WI38 (cell line): ENCODE data around the gene RAB40B.

Source experiments
- H3K4me3 ChIP-seq: 2 replicates; pipeline ENCODE4 v1.5.1; 2011; ENCODE audit warnings: low read depth, mild to moderate bottlenecking, control low read depth, low read length
- TF ChIP-seq, protein P1 (sequence below): IDR thresholded peaks from 2 replicates; pipeline ENCODE4 v1.5.1; 2012; ENCODE audit warnings: low read depth, mild to moderate bottlenecking, control low read depth, low read length

Gene RAB40B

DNA sequence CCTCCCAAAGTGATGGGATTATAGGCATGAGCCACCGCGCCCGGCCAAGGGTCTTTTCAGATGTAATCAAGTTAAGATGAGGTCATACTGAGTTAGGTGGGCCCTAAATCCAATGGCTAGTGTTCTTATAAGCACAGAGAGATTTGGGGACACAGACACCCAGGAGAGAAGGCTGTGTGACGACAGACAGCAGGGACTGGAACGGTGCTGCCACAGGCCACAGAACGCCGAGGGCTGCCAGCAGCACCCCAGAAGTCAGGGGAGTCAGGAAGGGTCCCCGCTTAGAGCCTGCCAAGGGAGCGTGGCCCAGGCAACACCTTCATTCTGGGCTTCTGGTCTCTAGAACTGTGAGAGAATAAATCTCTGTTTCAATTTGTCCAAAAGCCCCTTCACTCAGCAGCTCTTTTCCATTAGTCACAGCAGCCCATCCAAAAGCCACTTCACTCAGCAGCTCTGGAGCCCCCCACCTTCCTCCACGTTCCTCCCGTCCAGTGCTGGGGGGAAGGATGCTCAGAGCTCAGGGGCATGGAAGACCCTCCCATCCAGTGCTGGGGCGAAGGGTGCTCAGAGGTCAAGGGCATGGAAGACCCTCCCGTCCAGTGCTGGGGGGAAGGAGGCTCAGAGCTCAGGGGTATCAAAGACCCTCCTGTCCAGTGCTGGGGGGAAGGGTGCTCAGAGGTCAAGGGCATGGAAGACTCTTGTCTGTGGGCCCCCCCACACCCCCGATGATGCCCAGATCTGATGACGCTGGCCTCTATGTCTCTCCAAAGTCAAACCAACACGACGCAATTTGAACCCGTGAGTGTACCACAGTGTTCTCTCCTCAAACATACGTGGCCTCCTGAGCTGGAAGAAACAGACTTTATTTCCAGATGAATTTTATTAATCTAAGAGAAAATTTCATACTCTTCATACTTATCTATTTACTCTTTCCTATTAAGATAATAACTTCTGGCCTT lies 11.9 kb downstream of the RAB40B start:
- no peak overlapping the region for H3K4me3 ChIP-seq
- TF ChIP-seq, protein P1, sequence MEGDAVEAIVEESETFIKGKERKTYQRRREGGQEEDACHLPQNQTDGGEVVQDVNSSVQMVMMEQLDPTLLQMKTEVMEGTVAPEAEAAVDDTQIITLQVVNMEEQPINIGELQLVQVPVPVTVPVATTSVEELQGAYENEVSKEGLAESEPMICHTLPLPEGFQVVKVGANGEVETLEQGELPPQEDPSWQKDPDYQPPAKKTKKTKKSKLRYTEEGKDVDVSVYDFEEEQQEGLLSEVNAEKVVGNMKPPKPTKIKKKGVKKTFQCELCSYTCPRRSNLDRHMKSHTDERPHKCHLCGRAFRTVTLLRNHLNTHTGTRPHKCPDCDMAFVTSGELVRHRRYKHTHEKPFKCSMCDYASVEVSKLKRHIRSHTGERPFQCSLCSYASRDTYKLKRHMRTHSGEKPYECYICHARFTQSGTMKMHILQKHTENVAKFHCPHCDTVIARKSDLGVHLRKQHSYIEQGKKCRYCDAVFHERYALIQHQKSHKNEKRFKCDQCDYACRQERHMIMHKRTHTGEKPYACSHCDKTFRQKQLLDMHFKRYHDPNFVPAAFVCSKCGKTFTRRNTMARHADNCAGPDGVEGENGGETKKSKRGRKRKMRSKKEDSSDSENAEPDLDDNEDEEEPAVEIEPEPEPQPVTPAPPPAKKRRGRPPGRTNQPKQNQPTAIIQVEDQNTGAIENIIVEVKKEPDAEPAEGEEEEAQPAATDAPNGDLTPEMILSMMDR = no peak

GRCh38 chr17:82685291-82685690 lies 13.2 kb downstream of the RAB40B start:
- H3K4me3 ChIP-seq = no peak overlapping the region
- TF ChIP-seq, protein P1 = no peak

- H3K4me3 ChIP-seq = no peak overlapping the region
- TF ChIP-seq, protein P1 = no peak
These were observed 14.2 kb downstream of the RAB40B start for GRCh38 chr17:82684228-82684841.

DNA sequence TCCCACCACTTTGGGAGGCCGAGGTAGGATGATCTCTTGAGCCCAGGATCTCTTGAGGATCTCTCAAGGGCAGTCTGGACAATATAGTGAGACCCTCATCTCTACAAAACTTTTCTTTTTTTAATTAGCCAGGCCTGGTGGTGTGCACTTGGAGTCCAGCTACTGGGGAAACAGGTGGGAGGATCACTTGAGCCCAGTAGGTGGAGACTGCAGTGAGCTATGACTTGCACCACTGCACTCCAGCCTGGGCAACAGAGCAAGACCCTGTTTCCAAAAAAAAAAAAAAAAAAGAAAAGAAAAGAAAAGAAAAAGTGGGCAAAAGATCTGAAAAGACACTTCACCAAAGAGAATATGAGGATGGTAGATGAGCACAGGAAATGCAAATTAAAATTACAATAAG lies 15.0 kb downstream of the RAB40B start:
- TF ChIP-seq, protein P1 = no peak
- no peak overlapping the region for H3K4me3 ChIP-seq

DNA sequence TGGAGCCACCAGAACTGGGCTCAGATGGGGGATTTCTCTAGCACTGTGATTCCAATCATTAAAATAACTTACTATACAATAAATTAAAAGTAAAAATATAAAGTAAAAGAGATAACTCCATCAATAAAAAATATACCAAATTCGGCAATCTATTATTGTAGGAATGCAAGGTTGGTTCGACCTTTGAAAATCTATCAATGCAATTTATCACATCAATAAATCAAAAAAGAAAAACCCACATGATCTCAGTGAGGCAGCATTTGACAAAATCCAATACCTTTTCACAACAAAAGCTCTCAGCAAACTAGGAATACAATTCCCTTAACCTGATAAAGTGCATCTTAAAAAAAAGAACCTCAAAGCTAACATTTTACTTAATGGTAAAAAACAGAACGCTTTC lies 17.0 kb downstream of the RAB40B start:
- TF ChIP-seq, protein P1 = no peak
- H3K4me3 ChIP-seq = no peak overlapping the region

DNA sequence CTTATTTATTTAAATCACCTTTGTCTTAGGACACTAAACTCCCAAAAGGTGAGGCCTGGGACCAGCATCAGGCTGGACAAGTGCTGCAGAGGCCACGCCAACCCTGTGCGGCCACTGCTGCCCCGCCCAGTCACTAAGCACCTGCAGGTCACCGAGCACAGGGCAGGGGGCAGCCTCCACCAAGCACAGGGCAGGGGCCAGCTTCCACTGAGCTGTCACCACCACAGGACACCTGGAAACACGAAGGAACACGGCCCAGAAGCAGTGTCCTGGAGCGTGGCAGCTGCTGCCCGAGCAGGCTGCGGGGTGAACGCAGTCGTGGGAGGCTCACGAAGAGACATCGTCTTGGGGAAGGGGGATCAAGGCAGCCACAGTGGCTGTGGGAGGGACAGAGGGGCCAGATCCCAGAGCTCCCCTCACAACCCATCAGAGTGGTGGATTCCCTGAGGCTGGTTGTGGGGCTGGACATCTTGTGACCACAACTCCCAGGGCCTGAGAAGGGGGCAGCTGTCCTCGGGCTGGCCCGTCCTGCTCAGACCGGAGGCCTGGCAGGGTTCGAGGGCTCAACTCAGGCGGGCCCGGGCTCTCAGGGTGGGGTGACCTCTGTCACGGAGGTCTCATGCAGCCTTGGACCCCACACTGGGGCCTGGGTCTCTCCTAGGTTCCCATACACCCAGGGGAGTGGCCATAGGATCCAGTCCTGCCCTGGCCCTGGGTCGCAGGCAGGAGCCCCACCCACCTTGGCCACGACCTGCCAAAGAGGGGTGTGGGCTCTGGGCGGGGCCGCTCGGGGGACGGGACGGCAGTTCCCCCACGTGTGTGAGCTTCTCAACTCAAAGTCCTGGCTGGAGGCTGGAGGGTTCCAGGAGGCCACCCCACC lies 18.7 kb downstream of the RAB40B start:
- TF ChIP-seq, protein P1 = no peak
- no peak overlapping the region for H3K4me3 ChIP-seq
